HG02798 (cell line): ENCODE results near the gene RAI14.

Experiments used
- ATAC-seq: cut with Tn5 transposase; IDR thresholded peaks from one replicate; pipeline ENCODE4 v1.9.1; 2021; ENCODE audit warnings: mild to moderate bottlenecking; ENCODE audit not compliant: unreplicated experiment, poor library complexity

Gene RAI14

GRCh38 chr5:34870382-34870781, 214.3 kb downstream of the RAI14 start:
- ATAC-seq, result no peak

GRCh38 chr5:34876275-34876674, 220.1 kb downstream of the RAI14 start:
- ATAC-seq, result no peak

GRCh38 chr5:34881246-34881645, 225.1 kb downstream of the RAI14 start:
- ATAC-seq, result no peak
